Activated CD8-positive, alpha-beta T cell treated with anti-CD3 and anti-CD28 coated beads, Interleukin-2, amount 10 ng/mL, durations not matched to agents 7 days and 5 days (primary cell): ENCODE measurements around the gene FAM90A1. TPM values are rescaled to one million over a fixed set of nuclear protein-coding genes. Genes with fewer than 3 reads are reported as not detected.
"Not testable (repeated sequence)": the region's sequence is repeated elsewhere in the genome, so short reads cannot be mapped to it uniquely, and the experiment has no call there.

Experiments
- ATAC-seq: fragments of 150-1000 bp; cut with Tn5 transposase; one replicate; pipeline ENCODE4 v1.10.0; 2021; ENCODE audit warnings: moderate library complexity
- CTCF ChIA-PET: fragments of 350-600 bp; sonication (Branson Sonifier 250); formaldehyde crosslinking; loops from one replicate; lab custom pipeline; 2021; ENCODE audit warnings: antibody characterized with exemption; lab: Charles Lee
- POLR2A ChIA-PET: fragments of 350-600 bp; sonication (Branson Sonifier 250); formaldehyde crosslinking; loops from one replicate; lab custom pipeline; 2021; ENCODE audit warnings: antibody characterized with exemption; lab: Charles Lee
- DNase-seq: peaks from one replicate; pipeline ENCODE4 v3.0.0-alpha.2; 2020
- H3K27ac Mint-ChIP-seq: one replicate; pipeline ENCODE4 v1.8.0; 2021; ENCODE audit warnings: mild to moderate bottlenecking, mixed read lengths
- H3K27me3 Mint-ChIP-seq: one replicate; pipeline ENCODE4 v1.8.0; 2021; ENCODE audit warnings: low read depth, mixed read lengths
- H3K36me3 Mint-ChIP-seq: one replicate; pipeline ENCODE4 v1.8.0; 2021; ENCODE audit warnings: low read depth, mixed read lengths
- H3K4me1 Mint-ChIP-seq: one replicate; pipeline ENCODE4 v1.8.0; 2021; ENCODE audit warnings: low read depth, mixed read lengths
- H3K4me3 Mint-ChIP-seq: one replicate; pipeline ENCODE4 v1.8.0; 2021; ENCODE audit warnings: mild to moderate bottlenecking, mixed read lengths
- H3K9me3 Mint-ChIP-seq: one replicate; pipeline ENCODE4 v1.8.0; 2022; ENCODE audit warnings: mixed read lengths; ENCODE audit not compliant: insufficient read depth
- total RNA-seq, 2 experiments: library from RNA; stranded (reverse); gene quantifications; one replicate each; pipeline ENCODE4 v1.2.3, GENCODE V29; 2021

FAM90A1 gene, protein sequence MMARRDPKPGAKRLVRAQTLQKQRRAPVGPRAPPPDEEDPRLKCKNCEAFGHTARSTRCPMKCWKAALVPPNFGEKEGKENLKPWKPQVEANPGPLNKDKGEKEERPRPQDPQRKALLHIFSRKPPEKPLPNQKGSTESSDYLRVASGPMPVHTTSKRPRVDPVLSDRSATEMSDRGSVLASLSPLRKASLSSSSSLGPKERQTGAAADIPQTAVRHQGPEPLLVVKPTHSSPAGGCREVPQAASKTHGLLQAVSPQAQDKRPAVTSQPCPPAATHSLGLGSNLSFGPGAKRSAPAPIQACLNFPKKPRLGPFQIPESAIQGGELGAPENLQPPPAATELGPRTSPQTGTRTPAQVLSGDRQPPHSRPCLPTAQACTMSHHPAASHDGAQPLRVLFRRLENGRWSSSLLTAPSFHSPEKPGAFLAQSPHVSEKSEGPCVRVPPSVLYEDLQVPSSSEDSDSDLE
- under 1 TPM in 1 of 2 experiments, not detected in 1; 0.10 TPM for total RNA-seq

DNA sequence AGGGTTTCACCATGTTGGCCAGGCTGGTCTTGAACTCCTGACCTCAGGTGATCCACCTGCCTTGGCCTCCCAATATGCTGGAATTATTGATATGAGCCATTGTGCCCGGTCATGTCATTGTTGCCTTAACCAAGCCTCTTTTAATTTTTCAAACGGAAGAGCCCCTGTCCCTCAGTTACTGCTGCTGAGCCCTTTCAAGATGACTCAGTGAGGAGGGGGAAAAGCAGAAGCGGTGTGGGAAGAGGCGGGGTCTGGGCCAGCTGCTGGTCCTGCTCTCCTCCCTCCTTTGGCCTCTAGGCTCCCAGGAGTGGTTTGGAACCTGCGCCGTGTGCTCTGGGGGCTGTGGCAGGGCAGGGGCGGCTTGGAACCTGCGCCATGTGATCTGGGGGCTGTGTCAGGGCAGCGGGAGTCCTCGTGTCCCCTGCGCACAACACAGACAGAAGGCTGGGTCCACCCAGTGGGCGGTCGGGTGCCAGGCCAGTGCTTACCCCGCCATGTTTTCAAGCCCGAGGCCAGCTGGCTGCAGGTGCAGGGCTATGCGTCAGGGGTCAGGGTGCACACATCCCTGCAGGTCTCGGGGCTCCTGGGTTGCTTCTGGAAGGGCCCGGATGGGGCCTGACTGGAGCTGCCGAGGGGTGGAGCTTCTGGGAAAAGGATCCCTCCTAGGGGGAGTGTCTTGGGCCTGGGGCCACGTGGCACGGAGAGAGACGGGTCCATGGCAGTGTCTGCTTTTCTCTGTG lies at the start of gene FAM90A1:
TSS of gene FAM90A1 (minus strand) at position 627 of the 740 bp plus-strand sequence. CDS start 2,786 bp downstream, outside the sequence.
- ATAC-seq, POLR2A ChIA-PET, H3K27me3 Mint-ChIP-seq, DNase-seq, H3K36me3 Mint-ChIP-seq, H3K27ac Mint-ChIP-seq, H3K4me1 Mint-ChIP-seq, H3K9me3 Mint-ChIP-seq: not testable (repeated sequence)
- peak within 1 kb of the TSS; percentile 57 for H3K4me3 Mint-ChIP-seq
- CTCF ChIA-PET = interaction anchor here (1.7 kb wide), 1 partner anchor 10 kb away, joined by 6 read pairs; no protein-coding TSS in a partner anchor

DNA sequence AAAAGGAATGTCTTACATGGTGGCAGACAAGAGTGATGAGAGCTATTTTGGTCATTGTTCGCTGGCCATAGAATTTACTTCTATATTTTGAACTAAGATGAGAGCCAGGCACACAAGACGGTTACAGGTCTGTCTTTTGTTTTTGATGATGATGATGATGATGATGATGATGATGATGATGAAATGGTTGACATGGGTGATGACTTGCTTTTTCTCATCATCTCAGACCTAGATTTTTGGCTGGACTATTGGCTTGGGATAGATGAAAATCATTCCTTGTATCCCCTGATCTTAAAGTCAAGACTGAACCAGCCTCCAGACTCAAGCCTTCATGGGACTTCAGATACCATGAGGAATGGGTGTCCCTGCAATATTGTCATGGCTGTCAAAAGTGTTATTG lies 49.0 kb upstream of the FAM90A1 start:
- DNase-seq, H3K9me3 Mint-ChIP-seq, H3K27me3 Mint-ChIP-seq, H3K27ac Mint-ChIP-seq, ATAC-seq, CTCF ChIA-PET, H3K36me3 Mint-ChIP-seq, H3K4me3 Mint-ChIP-seq, POLR2A ChIA-PET, H3K4me1 Mint-ChIP-seq: not testable (repeated sequence)

DNA sequence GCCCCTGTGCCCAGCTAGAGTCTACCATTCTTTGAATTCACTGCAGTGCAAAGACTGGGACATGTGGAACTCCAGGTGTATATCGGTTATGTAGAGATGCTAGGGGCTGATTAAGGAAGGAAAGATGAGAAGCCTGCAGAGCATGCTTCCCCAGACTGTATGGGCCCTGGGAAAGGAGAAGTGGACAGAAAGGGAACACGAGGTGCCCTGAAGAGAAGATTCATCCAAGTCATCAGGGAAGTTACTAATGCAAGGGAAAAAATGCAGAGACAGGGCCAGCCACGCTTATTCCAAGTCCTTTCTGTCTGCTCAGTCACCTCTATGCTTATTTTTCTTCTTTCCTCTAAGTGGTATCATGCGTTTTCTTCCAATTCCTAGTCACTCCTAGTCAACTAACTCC lies 39.3 kb upstream of the FAM90A1 start:
- H3K4me3 Mint-ChIP-seq, POLR2A ChIA-PET, H3K27ac Mint-ChIP-seq, H3K9me3 Mint-ChIP-seq, CTCF ChIA-PET, DNase-seq, ATAC-seq, H3K4me1 Mint-ChIP-seq, H3K36me3 Mint-ChIP-seq: not testable (repeated sequence)
- peaks cover 12% of the 10 kb centered on the region for H3K27me3 Mint-ChIP-seq

DNA sequence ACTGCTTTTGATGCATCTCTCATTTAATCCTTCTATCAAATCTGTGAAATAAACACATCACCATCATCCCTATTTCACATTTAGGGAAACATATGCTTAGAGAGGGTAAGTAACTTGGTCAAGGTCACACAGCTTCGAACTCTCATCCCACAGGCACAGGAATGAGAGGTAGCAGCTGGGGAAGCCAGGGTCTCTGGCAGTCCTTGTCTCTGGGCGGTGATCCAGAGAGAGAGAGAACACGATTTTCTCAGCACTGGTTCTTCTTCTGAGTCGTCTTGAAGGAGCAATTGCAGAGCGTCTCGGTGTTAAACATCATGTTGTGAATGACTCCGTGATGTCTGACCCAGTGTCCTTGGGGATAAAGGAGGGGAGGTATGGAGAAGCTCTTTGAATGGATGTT lies 36.8 kb upstream of the FAM90A1 start:
- H3K27me3 Mint-ChIP-seq = peaks cover 23% of the 10 kb centered on the region
- ATAC-seq, POLR2A ChIA-PET, H3K27ac Mint-ChIP-seq, DNase-seq, H3K4me1 Mint-ChIP-seq, H3K36me3 Mint-ChIP-seq, CTCF ChIA-PET, H3K4me3 Mint-ChIP-seq, H3K9me3 Mint-ChIP-seq: not testable (repeated sequence)

DNA sequence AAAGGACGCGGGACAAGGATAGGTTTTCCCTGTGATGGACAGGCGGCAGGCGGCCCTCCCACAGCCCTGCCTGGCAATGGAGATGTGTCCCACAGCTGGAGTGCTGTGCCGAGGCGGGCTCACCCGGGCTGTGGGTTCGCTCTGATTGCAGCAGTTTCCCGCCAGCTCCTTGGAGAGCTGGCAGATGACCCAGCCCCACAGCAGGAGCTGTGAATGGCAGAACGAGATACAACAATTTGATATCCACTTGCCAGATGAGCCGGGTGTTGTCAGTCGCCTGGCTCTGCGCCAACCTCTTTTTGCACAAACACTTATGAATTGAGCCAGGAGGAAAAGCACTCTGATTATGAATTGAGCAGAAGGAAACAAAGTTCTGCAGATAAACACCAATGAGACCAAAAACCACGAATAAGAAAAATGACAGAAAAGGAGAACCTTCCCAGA lies 33.7 kb upstream of the FAM90A1 start:
- CTCF ChIA-PET = not testable (repeated sequence)

DNA sequence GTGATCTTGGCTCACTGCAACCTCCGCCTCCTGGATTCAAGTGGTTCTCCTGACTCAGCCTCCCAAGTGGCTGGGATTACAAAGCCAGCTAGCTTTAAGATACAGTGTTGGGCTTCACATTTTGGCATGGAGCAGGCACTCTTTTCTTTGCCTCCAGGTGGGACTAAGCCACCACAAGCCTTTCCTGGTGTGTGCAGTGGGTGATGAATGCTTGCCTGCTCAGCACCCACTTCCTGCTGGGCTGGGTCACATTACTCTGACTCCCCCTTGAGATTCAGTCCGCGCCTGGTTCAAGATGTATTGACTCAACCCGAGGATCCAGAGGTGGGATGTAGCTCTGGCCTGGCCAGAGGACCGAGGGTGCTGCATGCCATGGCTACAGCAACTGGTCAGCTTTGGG lies 28.9 kb upstream of the FAM90A1 start:
- H3K9me3 Mint-ChIP-seq, H3K36me3 Mint-ChIP-seq, ATAC-seq, H3K4me3 Mint-ChIP-seq, CTCF ChIA-PET, POLR2A ChIA-PET, H3K4me1 Mint-ChIP-seq: not testable (repeated sequence)
- Mint-ChIP-seq H3K27me3 (peaks cover 12% of the 10 kb centered on the region), H3K27ac (peak overlapping the region; percentile 53)
- peak; percentile 38 for DNase-seq

More for the DNA sequence above, 33.7 kb upstream of the FAM90A1 start:
- POLR2A ChIA-PET, ATAC-seq, H3K4me1 Mint-ChIP-seq, DNase-seq, H3K4me3 Mint-ChIP-seq, H3K9me3 Mint-ChIP-seq, H3K27ac Mint-ChIP-seq, H3K36me3 Mint-ChIP-seq: not testable (repeated sequence)
- H3K27me3 Mint-ChIP-seq = peaks cover 17% of the 10 kb centered on the region

DNA sequence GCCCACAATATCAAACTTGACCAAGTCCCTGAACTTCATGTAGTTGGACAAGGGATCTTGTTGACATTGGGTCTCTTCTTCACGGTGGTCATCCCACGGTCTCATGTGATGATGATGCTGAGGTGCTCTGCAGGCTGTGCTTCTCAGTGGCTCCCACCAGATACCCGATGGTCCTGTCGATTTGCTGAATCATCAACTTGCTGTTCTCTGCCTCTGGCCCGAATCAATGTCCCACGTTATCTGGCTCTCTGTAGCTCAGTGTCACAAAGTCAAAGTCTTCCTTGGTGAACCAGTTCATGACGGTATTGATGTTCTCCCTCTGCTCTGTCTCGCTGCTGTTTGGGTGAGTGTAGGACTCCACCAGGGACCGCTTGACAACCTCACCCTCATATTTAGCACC lies 27.3 kb upstream of the FAM90A1 start:
- H3K9me3 Mint-ChIP-seq, H3K4me3 Mint-ChIP-seq, ATAC-seq, H3K36me3 Mint-ChIP-seq, CTCF ChIA-PET, DNase-seq, H3K27ac Mint-ChIP-seq, POLR2A ChIA-PET, H3K27me3 Mint-ChIP-seq, H3K4me1 Mint-ChIP-seq: not testable (repeated sequence)

DNA sequence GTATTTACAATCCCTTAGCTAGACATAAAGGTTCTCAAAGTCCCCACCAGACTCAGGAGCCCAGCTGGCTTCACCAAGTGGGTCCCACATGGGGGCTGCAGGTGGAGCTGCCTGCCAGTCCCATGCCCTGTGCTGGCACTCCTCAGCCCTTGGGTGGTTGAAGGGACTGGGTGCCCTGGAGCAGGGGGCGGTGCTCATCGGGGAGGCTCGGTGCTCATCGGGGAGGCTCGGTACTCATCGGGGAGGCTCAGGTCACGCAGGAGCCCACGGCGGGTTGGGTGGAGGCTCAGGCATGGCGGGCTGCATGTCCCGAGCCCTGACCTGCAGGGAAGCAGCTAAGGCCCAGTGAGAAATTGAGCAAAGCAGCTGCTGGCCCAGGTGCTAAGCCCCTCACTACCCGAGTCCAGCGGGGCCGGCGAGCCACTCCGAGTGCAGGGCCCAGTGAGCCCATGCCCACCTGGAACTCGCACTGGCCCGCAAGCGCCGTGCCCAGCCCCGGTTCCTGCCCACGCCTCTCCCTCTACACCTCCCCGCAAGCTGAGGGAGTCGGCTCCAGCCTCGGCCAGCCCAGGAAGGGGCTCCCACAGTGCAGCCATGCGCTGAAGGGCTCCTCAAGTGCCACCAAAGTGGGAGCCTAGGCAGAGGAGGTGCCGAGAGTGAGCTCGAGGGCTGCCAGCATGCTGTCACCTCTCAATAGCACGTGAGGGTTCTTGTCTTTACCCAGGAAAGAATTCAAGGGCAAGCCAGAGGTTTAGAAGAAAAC lies 24.8 kb upstream of the FAM90A1 start:
- H3K4me3 Mint-ChIP-seq, H3K36me3 Mint-ChIP-seq, H3K27me3 Mint-ChIP-seq, H3K4me1 Mint-ChIP-seq, POLR2A ChIA-PET, DNase-seq, CTCF ChIA-PET, H3K27ac Mint-ChIP-seq, ATAC-seq, H3K9me3 Mint-ChIP-seq: not testable (repeated sequence)

DNA sequence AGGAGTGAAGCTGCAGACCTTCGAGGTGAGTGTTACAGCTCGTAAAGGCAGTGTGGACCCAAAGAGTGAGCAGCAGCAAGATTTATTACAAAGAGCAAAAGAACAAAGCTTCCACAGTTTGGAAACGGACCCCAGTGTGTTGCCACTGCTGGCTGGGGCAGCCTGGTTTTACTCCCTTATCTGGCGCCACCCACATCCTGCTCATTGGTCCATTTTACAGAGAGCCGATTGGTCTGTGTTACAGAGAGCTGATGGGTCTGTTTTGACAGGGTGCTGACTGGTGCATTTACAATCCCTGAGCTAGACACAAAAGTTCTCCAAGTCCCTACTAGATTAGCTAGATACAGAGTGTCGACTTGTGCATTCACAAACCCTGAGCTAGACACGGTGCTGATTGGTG lies 24.2 kb upstream of the FAM90A1 start:
- CTCF ChIA-PET, H3K4me1 Mint-ChIP-seq, H3K4me3 Mint-ChIP-seq, H3K9me3 Mint-ChIP-seq, POLR2A ChIA-PET, ATAC-seq, H3K27me3 Mint-ChIP-seq, DNase-seq, H3K27ac Mint-ChIP-seq, H3K36me3 Mint-ChIP-seq: not testable (repeated sequence)

DNA sequence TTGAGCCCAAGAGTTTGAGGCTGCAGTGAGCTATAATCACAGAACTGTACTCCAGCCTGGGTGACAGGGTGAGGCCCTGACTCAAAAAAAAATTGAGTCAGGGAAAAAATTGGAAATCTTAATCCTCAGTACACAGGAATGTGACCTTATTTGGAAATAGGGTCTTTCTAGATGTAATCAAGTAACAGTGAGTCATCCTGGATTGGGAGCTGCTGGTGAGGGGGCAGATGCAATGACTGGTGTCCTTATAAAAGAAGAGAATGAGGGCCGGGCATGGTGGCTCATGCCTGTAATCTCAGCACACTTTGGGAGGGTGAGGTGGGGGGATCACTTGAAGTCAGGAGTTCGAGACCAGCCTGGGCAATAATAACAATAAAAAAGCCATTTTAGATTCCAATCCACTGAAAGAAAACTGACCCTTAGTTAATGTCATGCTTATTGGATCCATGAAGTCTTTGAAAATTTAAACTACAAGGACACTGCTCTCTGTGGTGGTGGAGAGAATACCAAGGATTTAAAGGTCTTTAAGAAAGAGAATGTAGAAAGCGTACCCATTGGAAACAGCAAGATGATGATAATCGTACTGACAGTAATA lies 19.6 kb upstream of the FAM90A1 start:
- H3K4me1 Mint-ChIP-seq, H3K4me3 Mint-ChIP-seq, DNase-seq: not testable (repeated sequence)

DNA sequence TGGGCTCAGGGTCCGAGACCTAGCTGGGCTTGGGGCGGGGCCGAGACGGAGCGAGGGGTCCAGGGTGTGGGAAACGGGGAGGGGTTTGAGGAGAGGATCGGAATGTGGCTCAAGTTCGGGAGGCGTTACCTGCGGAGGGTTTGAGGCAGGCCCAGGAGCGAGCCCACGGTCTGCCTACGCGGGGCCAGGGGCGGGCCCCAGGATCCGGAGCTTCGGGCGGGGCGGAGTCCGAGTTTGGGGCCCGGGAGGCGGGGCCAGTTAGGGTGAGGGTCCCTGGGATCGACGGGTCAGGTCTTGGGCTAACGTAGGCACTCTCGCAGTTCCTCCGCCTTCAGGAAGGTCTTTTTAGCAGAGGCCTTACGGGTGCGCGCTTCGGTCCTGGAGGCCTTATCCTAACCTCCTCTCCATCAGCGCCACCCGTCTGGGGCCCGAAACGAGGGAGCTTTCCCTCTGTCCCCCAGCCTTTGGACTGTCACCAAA lies 16.3 kb upstream of the FAM90A1 start:
- Mint-ChIP-seq H3K4me1 (peaks cover 17% of the 10 kb centered on the region), H3K27ac (peak overlapping the region; percentile 98), H3K4me3 (peak overlapping the region; percentile 89)
- H3K9me3 Mint-ChIP-seq, ATAC-seq, DNase-seq, H3K27me3 Mint-ChIP-seq, POLR2A ChIA-PET, H3K36me3 Mint-ChIP-seq: not testable (repeated sequence)
- CTCF ChIA-PET = interaction anchor here (0.9 to 1.1 kb wide), 2 partner anchors 12 to 165 kb away, joined by 3 to 7 read pairs; no protein-coding TSS in a partner anchor

More for the DNA sequence above, 19.6 kb upstream of the FAM90A1 start:
- POLR2A ChIA-PET, H3K36me3 Mint-ChIP-seq, H3K27ac Mint-ChIP-seq, CTCF ChIA-PET, H3K9me3 Mint-ChIP-seq, H3K27me3 Mint-ChIP-seq, ATAC-seq: not testable (repeated sequence)
